GM18517 (cell line): Measurements from ENCODE around the gene C22orf39.
A peak's percentile ranks its signal among the peaks of the same experiment; 100 is the strongest.

Experiments used
- ATAC-seq: cut with Tn5 transposase; IDR thresholded peaks from one replicate; pipeline ENCODE4 v1.9.1; 2021; ENCODE audit warnings: mild to moderate bottlenecking, moderate library complexity; ENCODE audit not compliant: unreplicated experiment

Gene C22orf39

GRCh38 chr22:19431649-19432132 lies 15.8 kb downstream of the C22orf39 start, which contains the start of gene HIRA:
Gene HIRA, minus strand, starts transcription at chr22:19431733. Its CDS starts 257 bp downstream, at chr22:19431476.
- peak; percentile 48 for ATAC-seq

GRCh38 chr22:19430890-19431541 lies 16.5 kb downstream of the C22orf39 start:
- ATAC-seq = no peak

- ATAC-seq = no peak
These were observed 17.3 kb downstream of the C22orf39 start for GRCh38 chr22:19429950-19430889.

DNA sequence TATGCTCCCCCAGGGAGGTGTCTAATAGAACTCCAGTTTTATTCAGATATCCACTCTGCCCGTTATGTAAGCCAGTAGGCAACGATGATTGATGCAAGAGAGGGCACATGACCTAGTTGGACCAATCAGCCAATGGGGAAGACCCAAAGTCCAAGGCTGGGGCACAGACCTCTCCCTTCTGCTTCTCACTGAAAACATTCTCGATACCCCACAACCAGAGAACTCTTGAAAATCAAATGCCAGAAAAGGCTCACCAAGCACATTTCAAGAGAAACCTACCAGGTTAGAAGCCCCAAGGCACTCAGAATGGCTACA lies 23.4 kb downstream of the C22orf39 start:
- ATAC-seq = no peak

GRCh38 chr22:19422440-19423301 lies 24.8 kb downstream of the C22orf39 start:
- no peak for ATAC-seq

DNA sequence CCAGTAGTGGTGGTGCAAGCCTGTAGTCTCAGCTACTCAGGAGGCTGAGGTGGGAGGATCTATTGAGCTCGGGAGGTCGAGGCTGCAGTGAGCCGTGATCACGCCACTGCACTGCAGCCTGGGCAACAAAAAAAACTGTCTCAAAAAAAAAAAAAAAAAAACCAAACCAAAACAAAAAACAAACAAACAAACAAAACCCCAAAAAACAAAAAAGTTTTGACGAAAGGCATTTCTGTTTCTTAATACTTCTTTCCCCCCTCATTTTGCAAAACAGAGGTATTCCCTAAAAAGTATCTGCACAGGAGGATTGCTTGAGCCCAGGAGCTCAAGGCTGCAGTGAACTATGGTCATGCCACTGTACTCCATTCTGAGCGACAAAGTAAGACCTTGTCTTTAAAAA lies 27.2 kb downstream of the C22orf39 start:
- no peak for ATAC-seq

DNA sequence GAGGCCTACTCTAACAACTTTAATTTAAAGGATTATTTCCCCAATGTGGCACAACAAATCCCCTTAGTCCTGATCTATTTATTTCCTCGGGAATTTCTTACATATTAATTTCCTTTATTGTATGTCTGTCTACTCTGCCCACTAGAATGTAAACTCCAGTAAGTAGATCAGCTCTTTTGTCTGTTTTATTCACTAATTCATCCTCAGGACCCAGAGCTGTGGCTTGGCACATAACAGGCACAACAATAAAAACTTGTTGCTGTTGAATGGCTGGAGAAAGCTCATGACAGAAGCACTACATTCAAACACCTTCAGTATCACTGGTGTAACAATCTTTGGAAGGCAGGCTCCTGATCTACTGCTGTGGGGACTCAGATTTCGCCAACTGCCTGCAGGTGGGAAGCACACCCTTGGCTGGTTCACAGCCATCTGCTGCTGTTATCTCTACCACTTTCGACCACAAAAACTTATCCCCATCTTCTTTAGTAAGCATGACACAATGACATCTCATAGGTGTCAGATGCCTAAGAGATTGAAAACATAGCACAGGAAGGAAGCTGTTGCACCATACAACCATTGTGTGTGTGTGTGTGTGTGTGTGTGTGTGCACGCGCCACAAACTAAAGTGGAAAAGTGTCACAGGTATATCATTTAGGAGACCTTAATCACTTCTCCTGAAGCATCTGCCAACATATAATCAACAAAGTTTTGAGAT lies 27.9 kb downstream of the C22orf39 start:
- peak; percentile 59 for ATAC-seq

GRCh38 chr22:19419086-19419463 lies 28.4 kb downstream of the C22orf39 start:
- no peak for ATAC-seq

GRCh38 chr22:19412923-19413322 lies 34.6 kb downstream of the C22orf39 start:
- ATAC-seq = no peak

DNA sequence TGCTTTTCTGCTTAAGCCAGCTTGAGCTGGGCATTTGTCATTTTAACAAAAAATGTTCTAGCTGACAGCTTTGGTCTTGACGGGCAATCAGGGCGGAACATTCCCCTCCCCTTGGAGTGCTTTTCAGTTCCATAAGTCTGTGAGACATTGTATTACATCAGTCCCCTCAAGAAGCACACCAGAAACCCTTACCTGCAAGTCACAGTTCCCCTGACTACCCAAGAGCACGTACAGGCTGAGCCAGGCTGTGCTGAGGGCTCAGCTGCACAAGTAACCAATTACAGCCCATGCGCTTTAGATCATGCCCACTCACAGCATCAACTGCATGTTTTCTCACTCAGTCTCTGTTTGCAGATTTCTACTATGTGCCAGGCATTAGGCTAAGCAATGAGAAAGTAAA lies 35.0 kb downstream of the C22orf39 start:
- ATAC-seq = no peak

- no peak for ATAC-seq
These were observed 35.8 kb downstream of the C22orf39 start for GRCh38 chr22:19411690-19412045.

DNA sequence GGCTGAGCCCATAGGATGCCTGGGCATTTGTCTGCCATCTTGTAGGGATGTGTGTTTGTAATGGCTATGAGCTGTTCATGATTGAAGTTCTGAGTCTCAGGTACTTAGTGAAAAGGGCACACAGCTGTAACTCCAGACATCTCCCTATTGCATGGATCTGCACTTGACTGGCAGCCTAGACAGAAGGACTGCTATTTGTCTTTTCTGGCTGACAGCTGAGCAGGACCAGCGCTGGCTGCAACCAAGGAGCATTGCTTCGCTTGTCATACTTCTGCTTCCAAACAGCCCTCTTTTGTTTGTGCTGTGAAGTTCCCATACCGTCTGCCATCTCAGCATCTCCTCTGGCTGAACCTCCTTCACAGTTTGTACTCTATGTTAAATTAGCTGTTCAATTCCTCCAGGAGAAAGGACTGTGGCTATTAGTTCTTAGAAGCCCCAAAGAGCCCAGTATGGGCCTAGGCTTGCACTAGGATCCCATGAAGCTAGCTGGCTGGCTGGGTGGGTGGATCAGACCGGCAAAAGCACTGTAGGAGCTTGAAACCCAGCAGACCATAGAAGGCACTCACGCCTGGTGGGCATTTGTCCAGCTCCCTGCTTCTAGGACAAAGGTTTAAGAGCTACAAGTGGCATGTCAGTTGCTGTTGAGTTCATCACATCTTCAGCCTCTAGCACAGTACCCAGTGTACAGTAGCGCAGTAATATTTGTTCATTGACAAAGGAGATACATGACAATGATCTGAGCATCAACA lies 36.4 kb downstream of the C22orf39 start:
- no peak for ATAC-seq

GRCh38 chr22:19407649-19408606 lies 39.6 kb downstream of the C22orf39 start:
- no peak for ATAC-seq

GRCh38 chr22:19406846-19407245 lies 40.7 kb downstream of the C22orf39 start:
- ATAC-seq = no peak

DNA sequence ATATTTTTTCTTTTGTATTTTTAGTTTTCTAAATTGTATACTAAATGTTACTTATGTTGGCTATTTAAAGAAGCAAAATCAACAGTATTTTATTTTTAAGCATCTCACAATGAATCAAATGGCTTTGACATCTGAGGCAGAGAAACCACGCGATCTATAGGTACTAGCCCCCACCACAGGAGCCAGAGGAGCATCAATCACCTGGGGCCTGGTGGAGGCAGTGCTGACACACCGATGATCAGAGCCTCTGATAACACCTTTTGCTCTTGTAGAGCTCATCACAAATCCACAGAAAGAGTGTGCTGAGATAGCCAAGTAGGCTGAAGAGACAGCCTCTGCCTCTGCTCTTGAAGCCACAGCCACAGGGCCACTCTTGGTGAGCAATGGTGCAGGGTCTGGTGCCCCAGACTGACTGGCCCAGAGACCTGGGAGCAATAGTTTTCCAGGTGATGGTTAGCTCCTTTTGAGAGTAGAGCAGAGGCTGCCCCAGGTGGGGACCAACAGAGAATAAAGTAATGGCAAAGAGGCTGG lies 41.2 kb downstream of the C22orf39 start:
- no peak for ATAC-seq

DNA sequence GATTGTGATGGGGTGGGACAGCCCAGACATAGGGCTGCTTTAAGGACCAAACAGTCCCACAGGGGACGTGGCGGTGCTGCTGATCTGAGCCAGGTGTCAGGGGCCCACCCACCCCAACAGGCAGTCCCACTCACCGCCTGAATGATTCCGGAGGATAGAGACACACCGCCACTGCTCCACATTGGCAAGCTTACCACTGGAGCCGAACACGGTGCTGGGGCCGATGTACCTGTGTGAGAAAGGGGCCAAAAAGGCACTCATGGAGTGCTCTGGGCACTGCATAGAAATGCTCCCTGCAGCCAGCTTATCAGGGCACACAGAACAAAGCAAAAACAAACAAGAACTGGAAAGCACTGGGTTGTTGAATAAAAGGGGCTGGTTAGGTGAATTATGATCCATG lies 41.9 kb downstream of the C22orf39 start:
- ATAC-seq = no peak

- ATAC-seq = no peak
These were observed 42.4 kb downstream of the C22orf39 start for GRCh38 chr22:19405133-19405532.

DNA sequence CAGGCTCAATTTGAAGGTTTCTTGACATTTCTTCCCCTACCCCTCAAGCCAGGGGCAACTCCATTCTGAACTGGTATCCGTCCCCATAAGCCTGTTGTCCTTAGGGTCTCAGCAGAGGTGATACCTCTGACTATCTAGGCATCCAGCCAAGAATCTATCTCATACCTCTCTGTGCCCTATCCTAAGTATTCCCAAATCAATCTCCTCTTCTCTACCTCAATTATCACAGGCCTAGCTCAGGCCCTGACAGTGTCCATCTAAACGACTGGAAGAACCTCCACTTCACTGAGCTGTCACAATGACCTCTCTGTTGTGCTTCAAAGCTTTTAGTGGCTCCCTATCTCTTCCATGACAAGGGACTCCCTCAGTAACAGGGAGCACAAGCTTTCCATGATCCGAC lies 42.8 kb downstream of the C22orf39 start:
- ATAC-seq = no peak
